Breast epithelium (tissue), 4 donors: ENCODE results near the gene SPATS1. TPM values are rescaled to one million over a fixed set of nuclear protein-coding genes. Genes with fewer than 3 reads are reported as not detected.

Experiments used
- DNase-seq, 2 donors: peaks; one replicate each; pipeline ENCODE4 v3.0.0-alpha.2; 2019; ENCODE audit warnings: low spot score in 2 of 2
- H3K27ac ChIP-seq, 2 donors: fragments of 200-600 bp; sonication (generic) in 1 of 2; one replicate each; pipeline ENCODE4 v1.5.1; 2016 to 2019; ENCODE audit warnings: mild to moderate bottlenecking in 1 of 2
- H3K27me3 ChIP-seq, 2 donors: fragments of 200-600 bp; sonication (generic) in 1 of 2; one replicate each; pipeline versions ENCODE4 v1.5.1 to v1.6.0; 2017 to 2019; ENCODE audit warnings: control low read depth in 1 of 2, mild to moderate bottlenecking in 1 of 2
- H3K36me3 ChIP-seq: fragments of 200-600 bp; one replicate; pipeline ENCODE4 v1.5.1; 2019
- H3K4me1 ChIP-seq, 2 donors: fragments of 200-600 bp; sonication (generic); one replicate each; pipeline ENCODE4 v1.5.1; 2016 to 2019; ENCODE audit warnings: control low read depth in 1 of 2
- H3K4me3 ChIP-seq, 3 donors: fragments of 200-600 bp; sonication (generic); 1 replicate in 2 of 3; 2 replicates in 1 of 3; pipeline ENCODE4 v1.5.1; 2016 to 2019; ENCODE audit warnings: mild to moderate bottlenecking in 3 of 3, moderate library complexity in 2 of 3
- H3K9me3 ChIP-seq, 2 donors: fragments of 200-600 bp; sonication (generic) in 1 of 2; one replicate each; pipeline ENCODE4 v1.5.1; 2016 to 2019; ENCODE audit warnings: control low read depth in 1 of 2
- CTCF ChIP-seq, 3 donors: fragments of 450-650 bp; IDR thresholded peaks; one replicate each; pipeline ENCODE4 v1.5.1; 2016 to 2017; ENCODE audit warnings: antibody characterized with exemption in 3 of 3, mild to moderate bottlenecking in 3 of 3, moderate library complexity in 3 of 3
- POLR2A ChIP-seq: fragments of 450-650 bp; IDR thresholded peaks from one replicate; pipeline ENCODE4 v1.6.1; 2016; ENCODE audit warnings: antibody characterized with exemption, mild to moderate bottlenecking, moderate library complexity
- POLR2AphosphoS5 ChIP-seq, 3 donors: sonication (generic); formaldehyde crosslinking; IDR thresholded peaks; one replicate each; pipeline ENCODE4 v1.6.1; 2017; ENCODE audit warnings: antibody characterized with exemption in 3 of 3
- intact Hi-C: fragments of 100-400 bp; cut with DNase I; formaldehyde crosslinking; loops from one replicate; pipeline ENCODE4 v1.15.1; 2023; ENCODE audit warnings: low total_unique reads
- total RNA-seq, 3 donors: library from RNA; depleted of rRNA; stranded (reverse); fragments of >200 nt; gene quantifications; one replicate each; pipeline ENCODE4 v1.1.0, GENCODE V29; 2016

The SPATS1 gene
- total RNA-seq, 3 donors from 2014 or later = not detected

GRCh38 chr6:44373787-44374186 is 31.3 kb downstream of the SPATS1 start:
- TF ChIP-seq POLR2A (no peak), POLR2AphosphoS5 (IDR thresholded peaks at IDR 0.05) (no peak), CTCF (IDR thresholded peaks at IDR 0.05) (no peak)
- intact Hi-C loops = no loop called here

GRCh38 chr6:44375071-44375470 is 32.6 kb downstream of the SPATS1 start:
- Histone ChIP-seq H3K9me3 (no peaks in the 10 kb centered on the region), H3K4me1 (no peaks in the 10 kb centered on the region), H3K4me3 (no peak overlapping the region), H3K27ac (no peak overlapping the region), H3K27me3 (no peaks in the 10 kb centered on the region), H3K36me3 (no peaks in the 10 kb centered on the region)
- intact Hi-C loops = no loop called here
- no peak for TF ChIP-seq POLR2A
- TF ChIP-seq POLR2AphosphoS5 (IDR thresholded peaks at IDR 0.05) = no peak
- no peak for TF ChIP-seq CTCF (IDR thresholded peaks at IDR 0.05)
- DNase-seq = no peak

More at GRCh38 chr6:44373787-44374186, 31.3 kb downstream of the SPATS1 start:
- Histone ChIP-seq H3K27ac (no peak overlapping the region), H3K27me3 (no peaks in the 10 kb centered on the region), H3K36me3 (no peaks in the 10 kb centered on the region), H3K4me3 (no peak overlapping the region), H3K4me1 (no peaks in the 10 kb centered on the region), H3K9me3 (no peaks in the 10 kb centered on the region)
- DNase-seq = no peak

GRCh38 chr6:44377484-44377883 is 35.0 kb downstream of the SPATS1 start:
- no peaks in the 10 kb centered on the region for H3K4me1 ChIP-seq
- TF ChIP-seq POLR2AphosphoS5 (IDR thresholded peaks at IDR 0.05) = no peak
- TF ChIP-seq POLR2A = no peak
- TF ChIP-seq CTCF (IDR thresholded peaks at IDR 0.05) = no peak
- DNase-seq = no peak
- H3K4me3 ChIP-seq = no peak overlapping the region
- H3K9me3 ChIP-seq = no peaks in the 10 kb centered on the region
- H3K27ac ChIP-seq = no peak overlapping the region
- H3K36me3 ChIP-seq = no peaks in the 10 kb centered on the region
- no peaks in the 10 kb centered on the region for H3K27me3 ChIP-seq
- intact Hi-C loops = no loop called here

GRCh38 chr6:44377971-44378370 is 35.5 kb downstream of the SPATS1 start:
- Histone ChIP-seq H3K4me1 (no peaks in the 10 kb centered on the region), H3K36me3 (no peaks in the 10 kb centered on the region), H3K27ac (no peak overlapping the region), H3K9me3 (no peaks in the 10 kb centered on the region), H3K27me3 (no peaks in the 10 kb centered on the region), H3K4me3 (no peak overlapping the region)
- DNase-seq = no peak
- TF ChIP-seq POLR2AphosphoS5 (IDR thresholded peaks at IDR 0.05) = no peak
- TF ChIP-seq CTCF (IDR thresholded peaks at IDR 0.05) = no peak
- no peak for TF ChIP-seq POLR2A
- intact Hi-C loops = no loop called here

- no peaks in the 10 kb centered on the region for H3K9me3 ChIP-seq
- no peaks in the 10 kb centered on the region for H3K27me3 ChIP-seq
- H3K27ac ChIP-seq = no peak overlapping the region
- no peak overlapping the region for H3K4me3 ChIP-seq
- no peak for TF ChIP-seq CTCF (IDR thresholded peaks at IDR 0.05)
- TF ChIP-seq POLR2AphosphoS5 (IDR thresholded peaks at IDR 0.05) = no peak
- TF ChIP-seq POLR2A = no peak
- H3K36me3 ChIP-seq = no peaks in the 10 kb centered on the region
- DNase-seq = no peak
- no peaks in the 10 kb centered on the region for H3K4me1 ChIP-seq
- intact Hi-C loops = no loop called here
Observed at GRCh38 chr6:44381739-44382138, 39.3 kb downstream of the SPATS1 start.
